DMS 273 (cell line): ENCODE data around the gene CNOT2.
"Not testable (repeated sequence)": the region's sequence is repeated elsewhere in the genome, so short reads cannot be mapped to it uniquely, and the experiment has no call there.

Source experiments
- DNase-seq: peaks from one replicate; lab custom pipeline; 2025; ENCODE audit not compliant: unreplicated experiment; lab: John Stamatoyannopoulos, UW

CNOT2 gene

DNA sequence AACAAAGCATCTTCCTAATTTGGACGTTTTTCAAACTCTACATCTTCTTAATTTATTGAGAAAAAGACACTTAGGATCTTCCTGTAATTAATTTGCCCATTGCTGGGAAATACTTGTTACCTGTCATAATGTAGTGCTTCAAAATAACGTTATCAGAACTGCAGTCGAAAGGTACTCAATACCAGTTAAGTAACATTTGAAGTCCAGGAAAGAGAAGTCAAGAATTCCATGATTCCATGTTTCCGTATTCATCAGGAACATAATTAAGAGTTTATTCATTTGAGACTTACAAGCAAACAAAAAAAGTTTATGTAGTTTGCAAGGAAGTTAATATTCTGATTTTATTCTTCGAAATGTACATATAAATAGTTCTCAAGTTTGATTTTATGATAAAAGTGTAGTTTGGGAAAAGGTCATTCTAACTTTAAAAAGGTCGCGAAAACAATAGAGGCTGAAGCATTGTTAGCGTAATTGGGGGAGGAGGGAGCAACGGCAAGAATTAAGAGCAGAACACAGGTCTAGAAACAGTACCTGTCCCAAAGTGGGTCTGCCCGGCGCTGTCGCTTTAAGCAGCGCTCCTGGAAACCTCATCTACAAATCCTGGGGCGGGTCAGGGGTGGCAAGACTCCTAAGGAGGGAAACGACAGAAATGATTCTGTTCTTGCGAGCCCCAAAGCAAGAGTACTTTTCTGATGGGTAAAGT lies 121.6 kb downstream of the CNOT2 start:
- no peak for DNase-seq

GRCh38 chr12:70365398-70365647 lies 122.1 kb downstream of the CNOT2 start:
- no peak for DNase-seq

- peak; percentile 85 for DNase-seq
These were observed 122.7 kb downstream of the CNOT2 start, which contains the start of gene KCNMB4 for GRCh38 chr12:70365648-70366518. Gene KCNMB4 (plus strand): TSS chr12:70366290. CDS start chr12:70366735, 445 bp downstream.

GRCh38 chr12:70366581-70367257 lies 123.5 kb downstream of the CNOT2 start:
- DNase-seq = peak; percentile 77

- DNase-seq = peak; percentile 46
These were observed 124.3 kb downstream of the CNOT2 start for GRCh38 chr12:70367258-70368141.

DNA sequence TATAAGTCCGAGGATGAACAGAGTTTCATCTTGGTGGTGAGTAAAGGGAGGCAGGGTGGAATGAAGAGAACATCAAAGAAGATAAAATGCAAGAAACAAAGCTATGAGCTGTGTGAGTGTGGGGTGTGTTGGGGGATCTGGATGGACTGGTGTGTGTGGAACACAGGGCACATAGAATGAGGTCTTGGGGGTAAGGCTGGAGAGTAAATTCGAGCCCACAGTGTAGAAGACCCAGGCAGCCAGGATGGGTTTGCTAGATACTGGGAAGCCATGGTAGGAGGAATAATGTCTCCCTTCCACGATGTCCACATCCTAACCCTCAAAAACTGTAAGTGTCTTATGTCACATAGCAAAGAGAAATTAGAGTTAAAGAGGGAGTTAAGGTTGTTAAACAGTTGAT lies 129.6 kb downstream of the CNOT2 start:
- DNase-seq = no peak

GRCh38 chr12:70379846-70380245 lies 136.6 kb downstream of the CNOT2 start:
- no peak for DNase-seq

GRCh38 chr12:70383484-70383883 lies 140.3 kb downstream of the CNOT2 start:
- no peak for DNase-seq

- no peak for DNase-seq
These were observed 140.7 kb downstream of the CNOT2 start for GRCh38 chr12:70383886-70384285.

GRCh38 chr12:70386771-70387170 lies 143.5 kb downstream of the CNOT2 start:
- DNase-seq = no peak

DNA sequence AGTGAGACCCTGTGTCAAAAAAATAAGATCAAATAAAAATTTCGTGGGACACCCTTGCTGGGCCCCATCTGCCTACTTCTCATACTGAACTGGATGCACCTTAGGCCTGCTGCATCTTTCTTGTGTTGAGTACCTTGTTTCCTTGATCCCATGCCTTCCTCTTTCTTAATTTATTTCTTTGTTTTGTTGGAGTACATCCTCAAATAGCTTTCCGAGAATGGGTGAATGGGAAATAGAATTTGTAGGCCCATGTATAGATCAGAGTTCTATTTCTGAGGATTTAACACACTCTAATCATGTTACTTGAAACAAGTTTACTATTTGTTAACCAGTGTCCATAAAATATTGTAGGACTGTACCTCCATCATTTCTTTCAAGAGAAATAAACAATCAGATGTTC lies 146.4 kb downstream of the CNOT2 start:
- no peak for DNase-seq

DNA sequence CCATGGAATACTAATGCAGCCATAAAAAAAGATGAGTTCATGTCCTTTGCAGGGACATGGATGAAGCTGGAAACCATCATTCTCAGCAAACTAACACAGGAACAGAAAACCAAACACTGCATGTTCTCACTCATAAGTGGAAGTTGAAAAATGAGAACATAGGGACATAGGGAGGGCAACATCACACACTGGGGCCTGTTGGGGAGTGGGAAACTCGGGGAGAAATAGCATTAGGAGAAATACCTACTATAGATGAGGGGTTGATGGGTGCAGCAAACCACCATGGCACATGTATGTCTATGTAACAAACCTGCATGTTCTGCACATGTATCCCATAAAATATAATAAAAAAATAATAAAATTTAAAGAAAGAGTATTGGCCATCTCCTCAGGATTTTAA lies 149.4 kb downstream of the CNOT2 start:
- DNase-seq = not testable (repeated sequence)

DNA sequence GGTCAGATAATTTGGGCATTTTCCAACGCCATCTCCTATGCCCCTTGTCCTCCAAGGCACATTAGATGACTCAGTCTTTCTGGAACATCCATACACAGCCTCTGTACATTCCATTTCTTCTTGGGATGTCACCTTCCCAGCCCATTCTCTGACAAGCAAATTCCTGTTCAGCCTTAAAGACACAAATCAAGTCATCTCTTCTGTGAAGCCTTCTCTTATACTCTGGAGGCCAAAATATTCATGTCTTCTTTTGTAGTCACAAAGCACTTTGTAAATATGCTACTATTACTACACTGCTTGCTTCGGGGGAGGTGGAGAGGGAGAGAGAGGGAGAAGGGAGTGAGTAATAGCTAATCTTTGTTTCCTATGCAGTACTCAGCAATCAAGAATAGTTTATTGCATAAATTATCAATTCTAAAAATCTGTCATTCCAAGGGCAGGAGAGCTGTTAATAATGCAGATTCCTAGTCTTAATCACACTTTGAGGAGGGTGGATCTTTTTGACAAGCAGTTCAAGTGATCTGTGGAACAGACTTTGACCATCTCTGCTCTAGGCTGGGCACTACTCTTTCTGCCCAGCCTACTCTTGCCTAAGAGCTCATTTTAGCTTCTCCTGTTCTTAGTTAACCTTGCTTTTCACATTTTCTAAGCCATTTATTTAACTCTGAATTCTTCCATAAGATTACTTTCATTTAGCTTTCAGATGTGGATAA lies 150.7 kb downstream of the CNOT2 start:
- DNase-seq = no peak

DNA sequence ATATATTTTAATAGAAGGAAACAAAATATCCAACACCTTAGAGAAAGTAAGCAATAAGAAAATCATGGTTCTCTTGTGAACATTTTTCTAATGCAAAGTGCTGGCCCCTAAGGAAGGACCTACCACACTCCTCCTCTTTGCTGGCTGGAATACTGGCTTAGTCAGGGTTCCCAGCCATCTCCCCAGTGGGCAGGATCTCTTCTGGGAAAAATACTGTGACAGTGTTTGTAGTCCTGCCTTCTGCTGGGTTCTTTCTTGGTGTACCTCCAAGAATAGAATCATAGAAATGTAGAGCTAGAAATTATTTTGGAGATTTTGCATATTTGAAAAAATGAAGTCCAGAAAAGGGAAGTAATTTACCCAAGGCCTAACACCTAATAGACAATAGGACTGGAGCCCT lies 154.8 kb downstream of the CNOT2 start:
- DNase-seq = no peak

GRCh38 chr12:70398862-70399261 lies 155.6 kb downstream of the CNOT2 start:
- DNase-seq = no peak

DNA sequence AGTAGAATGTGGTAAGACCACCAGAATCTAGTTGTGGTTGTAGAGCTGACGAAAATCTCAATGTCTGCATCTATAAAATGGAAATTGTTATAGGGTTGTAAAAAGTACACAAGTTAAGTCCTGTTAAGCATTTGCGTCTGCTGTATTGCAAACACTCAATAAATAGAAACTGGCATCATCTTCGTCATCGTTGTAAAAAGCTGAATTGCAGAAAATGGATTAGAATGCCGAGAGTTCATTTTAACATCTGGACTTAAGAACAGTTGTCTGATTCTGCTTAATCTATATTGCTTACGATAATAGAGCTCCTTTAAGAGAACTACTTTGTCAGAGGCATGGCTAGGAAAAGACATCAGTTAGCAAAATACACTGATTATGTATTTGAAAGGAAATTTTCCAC lies 156.1 kb downstream of the CNOT2 start:
- DNase-seq = no peak

GRCh38 chr12:70400124-70400523 lies 156.9 kb downstream of the CNOT2 start:
- DNase-seq = no peak

DNA sequence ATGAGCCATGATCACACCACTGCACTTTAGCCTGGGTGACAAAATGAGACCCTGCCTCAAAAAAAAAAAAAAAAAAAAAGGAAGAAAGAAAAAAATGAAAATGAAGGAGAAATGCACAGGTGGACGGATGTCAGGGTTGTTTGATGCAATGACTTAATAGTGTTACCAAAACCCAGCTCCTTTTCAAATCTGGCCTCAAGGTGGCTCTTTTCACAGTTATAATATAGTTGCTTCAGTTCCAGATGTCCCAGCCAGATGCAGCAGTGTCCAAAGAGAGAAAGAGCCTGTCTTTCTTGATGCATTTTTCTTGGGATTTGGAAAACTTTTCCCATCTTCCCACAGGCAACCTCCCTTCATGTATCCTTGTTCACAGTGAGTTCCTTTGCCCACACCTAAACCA lies 159.4 kb downstream of the CNOT2 start:
- no peak for DNase-seq

GRCh38 chr12:70403826-70404225 lies 160.6 kb downstream of the CNOT2 start:
- DNase-seq = no peak
